GM19452 (cell line): ENCODE results near the gene DDAH1.

Experiments
- ATAC-seq: cut with Tn5 transposase; IDR thresholded peaks from one replicate; pipeline ENCODE4 v1.9.1; 2021; ENCODE audit not compliant: unreplicated experiment

DDAH1 gene

GRCh38 chr1:85311818-85312217 lies 153.1 kb downstream of the DDAH1 start:
- no peak for ATAC-seq

GRCh38 chr1:85308833-85309350 lies 156.1 kb downstream of the DDAH1 start:
- no peak for ATAC-seq

- peak; percentile 88 for ATAC-seq
Measured at GRCh38 chr1:85307987-85308832, 156.7 kb downstream of the DDAH1 start.

GRCh38 chr1:85306236-85306635 lies 158.7 kb downstream of the DDAH1 start:
- ATAC-seq, result no peak

- no peak for ATAC-seq
Measured at GRCh38 chr1:85303440-85304162, 161.4 kb downstream of the DDAH1 start.

- ATAC-seq, result no peak
Measured at GRCh38 chr1:85300140-85300539, 164.8 kb downstream of the DDAH1 start.

GRCh38 chr1:85297855-85298629 lies 166.9 kb downstream of the DDAH1 start:
- peak; percentile 96 for ATAC-seq

GRCh38 chr1:85297538-85297854 lies 167.5 kb downstream of the DDAH1 start:
- no peak for ATAC-seq

- no peak for ATAC-seq
Measured at GRCh38 chr1:85296980-85297379, 168.0 kb downstream of the DDAH1 start.

GRCh38 chr1:85295654-85296053 lies 169.3 kb downstream of the DDAH1 start:
- no peak for ATAC-seq

- ATAC-seq, result no peak
Measured at GRCh38 chr1:85295006-85295431, 169.9 kb downstream of the DDAH1 start.

- ATAC-seq, result no peak
Measured at GRCh38 chr1:85290826-85291225, 174.1 kb downstream of the DDAH1 start.

- ATAC-seq, result peak; percentile 64
Measured at GRCh38 chr1:85289848-85290335, 175.1 kb downstream of the DDAH1 start.

- ATAC-seq, result peak; percentile 37
Measured at GRCh38 chr1:85289207-85289847, 175.6 kb downstream of the DDAH1 start.

GRCh38 chr1:85284202-85284601 lies 180.8 kb downstream of the DDAH1 start:
- ATAC-seq, result no peak

- no peak for ATAC-seq
Measured at GRCh38 chr1:85283475-85284199, 181.3 kb downstream of the DDAH1 start.

GRCh38 chr1:85282424-85282823 lies 182.5 kb downstream of the DDAH1 start:
- no peak for ATAC-seq

- no peak for ATAC-seq
Measured at GRCh38 chr1:85280636-85281035, 184.3 kb downstream of the DDAH1 start.

- no peak for ATAC-seq
Measured at GRCh38 chr1:85279458-85280080, 185.4 kb downstream of the DDAH1 start.
